Measurements from ENCODE around the gene SNU13.
"Not testable (repeated sequence)": the region's sequence is repeated elsewhere in the genome, so short reads cannot be mapped to it uniquely, and the experiment has no call there.

SNU13 gene

DNA sequence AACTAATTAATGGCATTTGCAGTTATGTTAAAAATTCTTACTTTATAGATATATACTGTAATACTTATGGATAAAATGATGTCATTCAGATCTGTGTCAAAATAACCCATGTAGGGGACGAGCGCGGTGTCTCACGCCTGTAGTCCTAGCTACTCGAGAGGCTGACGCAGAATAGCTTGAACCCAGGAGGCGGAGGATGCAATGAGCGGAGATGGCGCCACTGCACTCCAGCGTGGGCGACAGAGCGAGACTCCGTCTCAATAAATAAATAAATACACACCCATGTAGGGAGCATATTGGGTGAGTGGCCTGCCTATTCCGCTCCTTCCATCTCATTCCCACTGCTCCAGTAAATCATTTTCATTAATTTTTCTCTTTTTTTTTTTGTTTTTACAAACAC lies 7.1 kb downstream of the SNU13 start:
- DNase-seq: no peak

DNA sequence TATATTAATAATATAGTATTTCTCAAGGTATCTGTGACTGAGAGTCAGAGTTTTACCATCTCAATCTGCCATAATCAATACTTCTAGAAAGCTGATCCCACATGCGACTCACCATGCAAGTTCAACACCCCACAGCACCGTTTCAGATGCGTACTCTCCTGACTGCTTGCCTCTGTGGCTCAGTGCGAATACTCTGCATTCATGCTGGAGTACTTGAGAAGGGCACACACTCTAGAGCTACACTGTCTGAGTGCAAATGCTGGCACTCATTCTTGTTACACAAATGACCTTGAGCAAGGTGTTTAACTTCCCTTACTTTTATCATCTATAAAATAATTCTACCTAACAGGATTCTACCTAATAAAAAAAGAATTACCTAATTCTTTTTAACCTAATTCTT lies 12.5 kb downstream of the SNU13 start:
- no peak for DNase-seq

DNA sequence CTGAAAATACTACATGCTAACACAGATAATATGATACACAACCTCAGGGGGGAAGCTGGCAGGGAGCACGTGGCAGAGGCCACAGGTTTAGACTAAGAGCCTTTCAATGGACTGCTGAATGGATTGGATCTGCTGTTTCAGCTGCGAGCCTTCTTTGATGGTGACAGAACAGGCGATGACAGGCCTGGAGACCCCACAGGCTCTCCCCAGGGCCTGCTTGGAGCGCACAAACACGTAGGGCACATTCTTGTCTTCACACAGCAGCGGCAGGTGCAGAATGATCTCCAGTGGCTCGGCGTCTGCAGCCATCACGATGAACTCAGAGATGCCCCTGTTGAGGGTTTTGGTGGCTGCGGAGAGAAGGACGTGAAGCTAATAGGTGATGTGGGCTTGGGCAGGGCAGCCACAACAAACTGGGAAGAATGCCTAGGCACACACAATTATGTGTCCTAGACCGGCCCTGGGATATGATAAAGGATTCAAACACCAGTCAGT lies 13.8 kb downstream of the SNU13 start:
- no peak for DNase-seq

DNA sequence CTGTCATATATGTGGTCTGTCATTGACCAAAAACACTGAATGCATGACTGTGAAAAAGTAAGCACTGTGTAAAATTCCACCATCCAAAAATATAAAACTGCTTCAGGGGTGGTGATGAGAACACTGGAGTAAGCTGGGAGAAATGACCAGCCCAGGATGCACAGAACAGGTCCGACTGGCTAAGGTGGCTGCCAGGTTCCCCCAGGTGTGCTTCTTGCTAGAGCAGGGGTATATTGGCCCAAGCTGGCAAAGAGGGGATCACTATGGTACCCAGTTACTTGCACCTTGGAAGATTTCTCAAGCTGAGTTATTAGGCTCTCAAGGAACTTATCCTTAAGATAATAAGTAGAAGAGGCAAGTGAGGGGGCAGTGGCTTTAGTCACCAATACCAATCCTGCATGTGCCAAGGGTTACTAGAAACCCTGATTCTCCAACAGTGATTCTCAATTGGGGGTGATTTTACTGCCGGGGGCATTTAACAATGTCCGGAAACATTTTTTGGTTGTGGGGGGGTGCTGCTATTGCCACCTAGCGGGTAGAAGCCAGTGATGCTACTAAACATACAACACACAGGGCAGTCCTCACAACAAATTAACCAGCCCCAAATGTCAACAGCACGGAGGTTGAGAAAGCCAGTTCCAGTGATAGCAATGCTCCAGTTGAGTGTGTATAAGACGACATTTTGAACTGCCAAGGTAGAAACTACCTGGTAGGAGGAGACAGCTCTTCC lies 15.7 kb downstream of the SNU13 start:
- DNase-seq: no peak

DNA sequence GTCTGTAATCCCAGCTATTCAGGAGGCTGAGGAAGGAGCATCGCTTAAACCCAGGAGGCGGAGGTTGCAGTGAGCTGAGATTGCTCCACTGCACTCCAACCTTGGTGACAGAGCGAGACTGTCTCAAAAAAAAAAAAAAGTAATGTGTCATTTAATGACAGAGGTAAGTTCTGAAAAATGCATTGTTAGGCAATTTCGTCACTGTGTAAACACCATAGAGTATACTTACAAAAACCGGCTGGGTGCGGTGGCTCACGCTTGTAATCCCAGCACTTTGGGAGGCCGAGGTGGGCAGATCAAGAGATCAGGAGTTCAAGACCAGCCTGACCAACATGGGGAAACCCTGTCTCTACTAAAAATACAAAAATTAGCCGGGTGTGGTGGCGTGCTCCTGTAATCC lies 16.6 kb downstream of the SNU13 start:
- DNase-seq: not testable (repeated sequence)

DNA sequence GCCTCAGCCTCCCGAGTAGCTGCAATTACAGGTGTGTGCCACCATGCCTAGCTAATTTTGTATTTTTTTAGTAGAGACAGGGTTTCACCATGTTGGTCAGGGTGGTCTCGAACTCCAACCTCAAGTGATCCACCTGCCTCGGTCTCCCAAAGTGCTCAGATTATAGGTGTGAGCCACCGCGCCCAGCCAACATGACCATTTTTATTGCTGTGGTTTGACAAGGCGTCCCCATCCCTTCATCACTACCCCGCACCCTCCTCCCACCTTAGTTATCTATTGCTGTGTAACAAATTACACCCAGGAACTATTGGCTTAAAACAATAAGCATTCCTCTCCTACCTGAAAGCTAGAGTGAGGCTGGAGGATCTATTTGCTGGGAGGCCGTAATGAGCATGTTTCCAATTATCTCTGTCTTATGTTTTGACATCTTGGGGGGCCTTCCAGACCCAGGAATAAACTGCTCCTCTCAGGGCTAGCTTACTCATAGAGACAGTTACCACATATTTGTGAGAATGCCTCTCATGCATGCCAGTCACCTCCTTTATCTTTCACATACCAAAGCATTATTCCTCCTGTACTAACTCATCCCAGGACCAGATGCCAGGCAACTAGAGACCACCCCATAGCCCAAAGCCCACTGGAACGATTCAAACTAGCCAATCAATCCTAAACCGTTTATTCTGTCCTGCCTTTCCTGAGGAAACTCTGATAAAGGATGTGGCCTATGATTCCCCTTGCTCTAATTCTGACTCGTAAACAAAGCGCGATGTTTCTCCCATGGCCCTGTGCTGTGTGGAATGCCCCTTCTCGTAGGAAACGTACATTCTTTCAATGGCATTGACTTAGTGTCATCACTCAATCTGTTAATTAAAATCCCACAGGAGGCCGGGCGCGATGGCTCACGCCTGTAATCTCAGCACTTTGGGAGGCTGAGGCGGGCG lies 19.4 kb downstream of the SNU13 start:
- no peak for DNase-seq

DNA sequence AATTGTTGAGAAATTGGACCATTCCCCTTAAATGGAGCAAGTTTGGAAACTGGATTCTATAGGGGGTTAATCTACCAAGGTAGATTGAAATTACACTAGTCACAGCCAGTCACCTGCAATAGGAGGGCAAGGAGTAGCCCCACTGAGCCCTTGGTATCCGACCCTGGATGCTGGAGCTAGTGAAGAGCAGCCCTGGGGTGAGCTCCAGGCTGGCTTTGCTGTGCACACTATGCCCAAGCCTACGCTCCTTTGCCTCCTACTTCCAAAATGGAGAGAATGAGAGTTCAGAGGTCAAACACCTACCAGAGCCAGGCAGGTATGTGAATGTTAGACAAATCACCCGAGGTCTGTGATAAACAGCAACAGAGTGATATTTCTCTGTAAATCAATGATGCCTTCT lies 23.7 kb downstream of the SNU13 start:
- no peak for DNase-seq

DNA sequence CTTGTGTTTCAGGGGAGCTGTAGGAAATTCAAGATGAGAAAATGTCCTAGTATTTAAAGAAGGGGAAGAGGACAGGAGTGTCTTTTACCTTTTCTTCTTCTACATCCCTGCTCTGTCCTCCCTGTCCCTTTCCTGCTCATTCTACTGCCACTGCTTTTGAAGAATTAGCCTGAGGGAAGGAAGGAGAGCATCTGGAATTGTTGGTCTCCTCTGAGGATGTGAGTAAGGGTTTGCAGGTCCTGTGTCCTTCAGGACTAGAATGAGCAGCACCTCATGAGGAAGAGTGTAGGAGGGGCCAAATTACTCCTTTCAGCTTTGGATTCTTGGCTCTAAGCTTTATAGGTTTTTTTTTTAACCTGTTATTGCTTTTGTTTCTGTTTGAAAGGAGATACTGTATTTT lies 24.2 kb downstream of the SNU13 start:
- DNase-seq: no peak

DNA sequence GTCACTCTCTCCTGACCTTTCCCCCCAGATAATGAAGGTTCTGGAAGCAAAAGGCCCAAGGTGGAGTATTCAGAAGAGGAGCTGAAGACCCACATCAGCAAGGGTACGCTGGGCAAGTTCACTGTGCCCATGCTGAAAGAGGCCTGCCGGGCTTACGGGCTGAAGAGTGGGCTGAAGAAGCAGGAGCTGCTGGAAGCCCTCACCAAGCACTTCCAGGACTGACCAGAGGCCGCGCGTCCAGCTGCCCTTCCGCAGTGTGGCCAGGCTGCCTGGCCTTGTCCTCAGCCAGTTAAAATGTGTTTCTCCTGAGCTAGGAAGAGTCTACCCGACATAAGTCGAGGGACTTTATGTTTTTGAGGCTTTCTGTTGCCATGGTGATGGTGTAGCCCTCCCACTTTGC lies 25.1 kb downstream of the SNU13 start:
- not testable (repeated sequence) for DNase-seq

DNA sequence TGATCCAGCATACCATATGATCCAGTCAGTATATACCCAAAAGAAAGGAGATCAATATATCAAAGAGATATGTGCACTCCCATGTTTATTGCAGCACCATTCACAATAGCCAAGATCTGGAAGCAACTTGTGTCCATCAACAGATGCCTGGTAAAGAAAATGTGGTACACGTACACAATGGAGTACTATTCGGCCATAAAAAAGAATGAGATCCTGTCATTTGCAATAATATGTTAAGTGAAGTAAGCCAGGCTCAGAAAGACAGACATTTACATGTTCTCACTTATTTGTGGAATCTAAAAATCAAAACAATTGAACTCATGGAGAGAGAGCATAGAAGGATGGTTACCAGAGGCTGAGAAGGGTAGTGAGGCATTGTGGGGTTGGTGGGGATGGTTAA lies 27.0 kb downstream of the SNU13 start:
- DNase-seq: no peak

DNA sequence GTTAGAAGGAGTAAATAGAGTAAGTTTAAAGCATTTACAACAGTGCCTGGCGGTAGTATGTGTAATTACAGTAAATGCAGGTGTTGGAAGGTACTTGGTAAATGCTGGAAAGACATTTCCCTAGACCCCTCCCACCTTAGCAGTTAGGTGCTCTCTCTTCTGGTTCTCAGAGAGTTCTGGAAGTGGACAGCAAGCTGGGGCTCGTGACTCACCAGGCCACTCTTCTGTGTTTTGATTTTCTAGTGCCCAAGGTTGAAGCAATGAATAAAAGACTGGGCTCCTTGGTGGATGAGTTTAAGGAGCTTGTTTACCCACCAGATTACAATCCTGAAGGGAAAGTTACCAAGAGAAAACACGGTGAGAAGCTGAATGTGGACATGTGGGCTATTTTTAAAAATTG lies 27.6 kb downstream of the SNU13 start:
- no peak for DNase-seq

DNA sequence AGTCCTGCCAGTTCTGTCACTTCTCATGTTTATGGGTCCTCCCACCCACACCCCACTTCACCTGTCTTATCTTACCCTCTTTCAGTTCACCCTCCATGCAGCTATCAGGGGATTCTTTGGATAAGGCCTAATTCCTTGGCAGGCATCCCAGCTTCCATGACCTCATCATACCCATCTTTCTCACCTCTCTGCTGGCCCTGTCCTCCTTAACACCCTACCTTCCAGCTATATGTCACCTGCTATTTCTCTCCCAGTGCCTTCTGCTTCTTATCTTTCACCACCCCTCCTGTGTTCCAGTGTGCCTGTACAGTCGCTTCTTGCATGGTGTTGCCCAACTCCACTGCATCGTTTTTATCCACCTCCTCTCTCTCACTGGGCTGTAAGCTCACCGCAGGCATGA lies 28.3 kb downstream of the SNU13 start:
- no peak for DNase-seq

DNA sequence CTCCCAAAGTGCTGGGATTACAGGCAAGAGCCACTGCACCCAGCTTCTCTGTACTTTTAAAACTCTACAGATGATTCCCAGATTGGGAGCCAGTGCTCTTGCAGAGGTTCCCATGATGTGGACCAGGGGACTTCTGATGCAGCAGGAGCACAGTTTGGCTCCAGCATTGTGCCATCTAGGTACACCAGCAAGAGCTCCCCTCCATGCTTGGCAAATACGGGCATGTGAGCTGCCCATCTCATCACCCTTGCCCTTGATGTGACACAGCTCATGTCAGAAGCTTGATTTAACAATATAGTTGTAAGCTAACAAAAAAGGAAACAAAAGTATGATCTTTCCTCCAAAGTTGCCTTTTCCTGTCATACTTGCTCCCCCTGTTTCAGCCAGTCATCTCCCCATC lies 28.7 kb downstream of the SNU13 start:
- DNase-seq: no peak

DNA sequence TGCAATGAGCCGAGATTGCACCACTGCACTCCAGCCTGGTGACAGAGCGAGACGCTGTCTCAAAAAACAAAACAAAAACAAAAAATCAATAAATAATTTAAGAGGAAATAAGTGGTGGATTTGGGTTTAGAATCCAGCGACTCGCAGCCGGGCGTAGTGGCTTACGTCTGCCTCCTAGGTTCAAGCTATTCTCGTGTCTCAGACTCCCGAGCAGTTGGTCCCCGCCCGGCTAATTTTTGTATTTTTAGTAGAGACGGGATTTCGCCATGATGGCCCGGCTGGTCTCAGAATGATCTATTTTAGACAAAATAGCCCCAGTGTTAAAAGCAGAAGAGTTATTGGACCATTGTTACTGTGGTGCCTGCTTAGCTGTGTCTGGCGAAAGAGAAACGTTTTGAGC lies 29.8 kb downstream of the SNU13 start:
- no peak for DNase-seq

DNA sequence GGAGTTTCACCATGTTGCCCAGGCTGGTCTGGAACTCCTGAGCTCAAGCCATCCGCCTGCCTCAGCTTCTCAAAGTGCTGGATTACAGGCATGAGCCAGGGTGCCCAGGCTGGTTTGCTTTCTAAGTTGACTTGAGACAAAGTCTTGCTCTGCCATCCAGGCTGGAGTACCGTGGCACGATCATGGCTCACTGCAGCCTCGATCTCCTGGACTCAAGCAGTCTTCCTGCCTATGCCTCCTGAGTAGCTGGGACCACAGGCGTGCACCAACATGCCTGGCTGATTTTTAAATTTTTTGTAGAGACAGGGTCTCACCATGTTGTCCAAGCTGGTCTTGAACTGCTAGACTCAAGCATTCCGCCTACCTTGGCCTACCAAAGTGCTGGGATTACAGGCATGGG lies 31.0 kb downstream of the SNU13 start:
- DNase-seq: no peak

DNA sequence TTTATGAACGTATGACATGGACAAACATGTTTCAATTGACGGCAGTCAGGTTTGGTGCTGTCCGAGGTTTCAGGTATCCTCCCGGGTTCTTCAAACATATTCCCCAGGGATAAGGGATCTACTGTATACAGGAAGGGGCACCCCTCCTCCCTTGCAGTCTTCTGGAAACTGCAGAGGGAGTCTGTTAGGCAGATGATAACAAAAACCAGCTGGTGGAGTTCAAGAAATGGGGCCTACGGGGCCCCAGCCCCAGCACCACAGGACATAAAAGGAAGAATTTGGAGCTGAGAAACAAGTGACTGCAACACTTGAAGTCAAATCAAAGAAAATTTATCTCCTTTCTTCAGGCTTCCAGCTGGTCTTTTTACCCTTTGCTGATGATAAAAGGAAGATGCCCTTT lies 32.1 kb downstream of the SNU13 start:
- no peak for DNase-seq

DNA sequence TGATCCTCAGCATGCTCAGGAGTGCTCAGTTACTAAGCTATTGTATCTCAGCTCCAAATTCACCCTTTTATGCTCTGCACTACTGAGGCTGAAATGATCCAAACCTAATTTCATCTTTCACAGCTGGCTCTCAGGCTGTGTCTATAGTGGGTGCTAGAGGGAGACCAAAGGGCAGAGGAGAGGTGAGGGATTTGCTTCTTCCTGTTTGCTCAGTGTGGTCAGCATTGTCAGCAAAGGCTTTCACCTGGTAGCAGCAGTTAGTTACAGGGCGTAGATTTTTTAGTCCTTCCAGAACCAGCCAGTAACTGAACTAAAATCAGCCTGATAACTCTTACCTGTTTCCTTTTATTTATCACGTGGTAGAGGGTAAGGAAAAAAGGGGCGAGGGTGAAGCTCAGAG lies 34.3 kb downstream of the SNU13 start:
- no peak for DNase-seq

DNA sequence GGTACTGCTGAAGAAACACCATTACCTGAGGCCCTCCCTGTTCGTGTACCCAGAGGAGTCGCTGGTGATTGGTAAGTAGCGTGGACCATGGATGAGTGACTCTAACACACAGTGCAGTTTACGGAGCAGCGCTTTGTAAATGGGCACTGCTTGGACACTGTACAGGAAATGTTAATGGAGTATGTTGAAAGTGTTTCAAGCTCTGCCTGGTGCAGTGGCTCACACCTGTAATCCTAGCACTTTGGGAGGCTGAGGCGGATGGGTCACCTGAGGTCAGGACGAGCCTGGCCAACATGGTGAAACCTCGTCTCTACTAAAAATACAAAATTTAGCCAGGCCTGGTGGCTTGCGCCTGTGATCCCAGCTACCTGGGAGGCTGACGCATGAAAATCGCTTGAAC lies 37.8 kb downstream of the SNU13 start:
- DNase-seq: no peak

DNA sequence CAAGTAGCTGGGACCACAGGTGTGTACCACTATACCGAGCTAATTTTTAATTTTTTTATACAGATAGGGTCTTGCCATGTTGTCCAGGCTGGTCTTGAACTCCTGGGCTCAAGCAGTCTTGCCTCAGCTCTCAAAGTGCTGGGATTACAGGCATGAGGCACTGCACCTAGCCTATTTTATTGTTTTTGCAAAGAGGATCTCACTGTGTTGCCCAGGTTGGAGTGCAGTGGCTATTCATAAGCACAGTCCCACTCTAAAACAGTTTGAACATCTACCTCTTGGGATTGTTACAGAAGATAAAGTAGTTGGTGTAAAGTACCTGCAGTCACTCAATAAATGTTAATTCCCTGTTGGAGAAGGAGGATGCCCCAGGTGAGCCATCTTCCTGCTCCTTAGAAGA lies 38.4 kb downstream of the SNU13 start:
- DNase-seq: no peak

DNA sequence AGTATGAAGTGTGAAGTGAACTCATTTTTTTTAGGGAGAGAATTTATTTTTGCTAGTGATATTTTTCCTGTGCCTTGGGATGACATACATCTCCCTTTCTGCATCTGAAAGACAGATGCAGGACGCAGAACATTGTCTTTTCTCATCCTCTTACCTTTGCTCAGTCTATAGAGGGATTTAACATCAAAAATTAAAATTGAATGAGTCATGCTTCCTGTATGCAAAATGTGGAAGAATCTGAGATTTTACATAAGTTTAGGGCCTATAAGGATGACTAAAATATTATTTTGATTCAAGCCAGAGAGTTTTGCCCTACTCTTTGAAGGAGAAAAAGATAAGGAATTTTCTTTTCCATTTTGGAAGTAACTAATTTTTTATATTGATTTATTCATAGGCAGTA lies 40.2 kb downstream of the SNU13 start:
- no peak for DNase-seq

DNA sequence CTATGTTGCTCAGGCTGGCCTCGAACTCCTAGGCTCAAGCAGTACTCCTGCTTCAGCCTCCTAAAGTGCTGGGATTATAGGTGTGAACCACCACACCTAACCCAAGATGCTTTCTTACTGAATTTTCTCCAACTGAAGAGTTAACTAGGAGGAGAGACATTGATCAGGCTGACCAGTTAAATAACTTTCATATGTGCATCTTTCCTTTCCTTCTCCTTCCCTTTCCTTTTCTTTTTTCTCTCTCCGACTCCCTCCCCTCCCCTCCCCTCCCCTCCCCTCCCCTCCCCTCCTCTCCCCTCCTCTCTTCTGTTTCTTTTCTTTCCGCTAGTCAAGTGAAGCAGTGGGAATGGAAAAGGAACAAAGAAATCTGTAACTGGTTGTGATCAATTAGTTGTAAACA lies 40.9 kb downstream of the SNU13 start:
- DNase-seq: no peak

DNA sequence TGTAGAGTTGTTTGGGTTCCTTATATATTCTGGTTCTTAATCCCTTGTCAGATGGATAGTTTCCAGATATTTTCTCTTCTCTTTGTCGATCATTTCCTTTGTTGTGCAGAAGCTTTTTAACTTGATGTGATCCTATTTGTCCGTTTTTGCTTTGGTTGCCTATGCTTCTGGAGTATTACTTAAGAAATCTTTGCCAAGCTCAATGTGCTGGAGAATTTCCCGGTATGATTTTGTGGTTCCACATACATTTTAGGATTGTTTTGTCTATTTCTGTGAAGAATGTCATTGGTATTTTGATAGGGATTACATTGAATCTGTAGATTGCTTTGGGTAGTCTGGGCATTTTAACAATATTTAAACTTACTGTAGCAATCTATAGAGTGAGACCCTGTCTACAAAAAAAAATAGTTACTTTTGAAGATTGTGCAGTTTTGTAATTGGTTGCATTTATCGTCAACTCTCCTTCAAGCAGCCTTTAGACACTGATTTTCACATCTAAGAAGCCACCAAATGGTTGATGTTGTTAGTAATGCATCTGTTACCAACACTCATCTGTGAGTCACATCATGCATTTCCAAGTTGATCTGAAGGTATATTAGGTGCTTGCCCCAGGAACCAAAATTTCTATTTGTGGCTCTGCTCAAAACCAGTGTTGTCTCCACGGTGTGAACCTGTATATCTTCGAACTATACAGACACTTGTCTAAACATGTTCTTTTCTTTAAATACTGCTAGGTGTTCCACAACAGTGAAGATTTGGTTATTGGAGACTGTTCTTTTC lies 46.1 kb downstream of the SNU13 start:
- no peak for DNase-seq

DNA sequence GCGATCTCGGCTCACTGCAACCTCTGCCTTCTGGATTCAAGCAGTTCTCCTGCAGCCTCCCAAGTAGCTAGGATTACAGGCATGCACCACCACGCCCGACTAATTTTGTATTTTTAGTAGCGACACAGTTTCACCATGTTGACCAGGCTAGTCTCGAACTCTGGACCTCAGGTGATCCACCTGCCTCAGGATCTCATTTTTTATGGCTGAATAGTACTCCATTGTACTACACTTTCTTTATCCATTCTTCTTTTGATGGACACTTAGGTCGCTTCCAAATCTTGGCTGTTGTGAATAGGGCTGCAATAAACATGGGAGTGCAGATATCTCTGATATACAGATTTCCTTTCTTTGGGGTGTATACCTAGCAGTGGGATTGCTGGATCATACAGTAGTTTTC lies 46.8 kb downstream of the SNU13 start:
- no peak for DNase-seq

Data from C1 segment of cervical spinal cord (tissue), 14 donors.